DOHH2 (cell line): ENCODE data around the gene GEMIN7.

Source experiments
- EZH2phosphoT487 ChIP-seq: fragments of 200-600 bp; sonication (generic); IDR thresholded peaks from 2 replicates; pipeline ENCODE4 v1.6.1; 2017; ENCODE audit warnings: borderline replicate concordance, mild to moderate bottlenecking, antibody characterized with exemption, low read length, moderate library complexity, mixed read lengths
- TF ChIP-seq, protein P1 (sequence below): fragments of 200-600 bp; sonication (generic); IDR thresholded peaks from one replicate; pipeline ENCODE4 v1.5.1; 2014; ENCODE audit warnings: antibody characterized with exemption, mild to moderate bottlenecking, low read depth, low read length; ENCODE audit not compliant: poor library complexity, severe bottlenecking

DNA sequence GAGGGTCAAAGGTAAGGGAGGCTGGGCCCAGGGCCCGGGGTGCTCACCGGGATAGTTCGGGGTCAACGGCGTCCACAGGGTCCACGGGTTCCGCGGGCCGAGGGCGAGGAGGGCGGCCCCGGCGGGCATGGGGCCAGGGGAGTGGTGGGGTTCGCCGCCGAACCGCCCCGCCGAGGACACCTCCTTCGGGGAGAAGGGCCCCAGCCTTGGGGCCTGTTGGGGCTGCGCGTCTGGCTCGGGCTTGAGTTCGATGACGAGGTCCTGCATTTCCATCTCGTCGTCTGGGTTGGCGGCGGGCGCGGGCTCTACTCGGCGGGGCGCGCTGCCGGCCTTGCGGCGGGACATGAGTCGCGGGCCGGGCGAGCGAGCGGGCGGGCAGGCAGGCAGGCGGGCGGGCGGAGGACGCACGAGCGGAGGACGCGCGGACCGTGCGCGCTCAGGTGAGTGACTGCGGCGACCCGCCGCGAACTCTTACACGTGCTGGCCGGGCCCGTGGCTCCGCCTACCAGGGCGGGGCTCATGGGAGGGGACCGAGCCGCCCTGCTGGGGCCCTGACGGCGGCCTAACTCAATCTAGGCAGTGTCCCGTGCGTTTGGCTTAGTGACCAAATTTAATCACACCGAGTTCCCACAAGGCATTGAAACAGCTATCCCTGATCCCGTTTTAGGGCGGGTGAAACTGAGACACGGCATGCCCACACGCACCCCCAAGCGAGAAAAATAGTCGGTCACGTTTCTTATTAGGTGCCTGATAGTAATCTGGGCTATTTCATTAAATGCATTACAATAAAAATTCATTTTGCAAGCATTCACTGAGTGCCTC lies 2.8 kb upstream of the GEMIN7 start, which contains the start of gene ZNF296:
- TF ChIP-seq, protein P1, sequence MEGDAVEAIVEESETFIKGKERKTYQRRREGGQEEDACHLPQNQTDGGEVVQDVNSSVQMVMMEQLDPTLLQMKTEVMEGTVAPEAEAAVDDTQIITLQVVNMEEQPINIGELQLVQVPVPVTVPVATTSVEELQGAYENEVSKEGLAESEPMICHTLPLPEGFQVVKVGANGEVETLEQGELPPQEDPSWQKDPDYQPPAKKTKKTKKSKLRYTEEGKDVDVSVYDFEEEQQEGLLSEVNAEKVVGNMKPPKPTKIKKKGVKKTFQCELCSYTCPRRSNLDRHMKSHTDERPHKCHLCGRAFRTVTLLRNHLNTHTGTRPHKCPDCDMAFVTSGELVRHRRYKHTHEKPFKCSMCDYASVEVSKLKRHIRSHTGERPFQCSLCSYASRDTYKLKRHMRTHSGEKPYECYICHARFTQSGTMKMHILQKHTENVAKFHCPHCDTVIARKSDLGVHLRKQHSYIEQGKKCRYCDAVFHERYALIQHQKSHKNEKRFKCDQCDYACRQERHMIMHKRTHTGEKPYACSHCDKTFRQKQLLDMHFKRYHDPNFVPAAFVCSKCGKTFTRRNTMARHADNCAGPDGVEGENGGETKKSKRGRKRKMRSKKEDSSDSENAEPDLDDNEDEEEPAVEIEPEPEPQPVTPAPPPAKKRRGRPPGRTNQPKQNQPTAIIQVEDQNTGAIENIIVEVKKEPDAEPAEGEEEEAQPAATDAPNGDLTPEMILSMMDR = no peak
- TF ChIP-seq EZH2phosphoT487 = no peak
